NCI-H2107 treated with DMSO at 0.1 percent for 48 hours (cell line): ENCODE data around the gene MAMLD1.

ENCODE experiments used
- DNase-seq: peaks from one replicate; lab custom pipeline; 2025; ENCODE audit not compliant: unreplicated experiment; lab: John Stamatoyannopoulos, UW

The MAMLD1 gene

DNA sequence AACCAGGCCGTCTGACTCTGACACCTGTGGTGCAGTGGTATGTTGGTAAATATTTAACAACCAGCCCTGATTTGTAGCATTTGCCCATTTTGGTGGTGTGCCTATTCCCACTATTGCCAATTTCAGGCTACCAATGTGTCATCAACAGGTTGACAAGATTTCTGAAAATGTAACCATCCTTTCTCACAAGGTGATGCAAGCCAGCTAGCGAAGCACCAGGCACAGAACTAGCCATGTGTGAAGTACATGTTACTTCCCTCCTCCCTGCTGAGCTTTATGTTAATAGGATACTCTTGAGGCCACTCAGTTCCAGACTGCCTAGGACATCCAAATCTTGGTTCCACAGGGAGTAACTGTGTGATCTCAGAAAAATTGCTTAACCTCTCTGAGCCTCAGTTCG is 7.2 kb upstream of the MAMLD1 start:
- no peak for DNase-seq

- no peak for DNase-seq
Measured at GRCh38 chrX:150357790-150358189, 5.3 kb upstream of the MAMLD1 start.

- DNase-seq = no peak
Measured at GRCh38 chrX:150358651-150359050, 4.5 kb upstream of the MAMLD1 start.

- DNase-seq = no peak
Measured at GRCh38 chrX:150360331-150360730, 2.8 kb upstream of the MAMLD1 start.

- DNase-seq = no peak
Measured at GRCh38 chrX:150361070-150361776, 1.9 kb upstream of the MAMLD1 start.

GRCh38 chrX:150361777-150362351 is 1.3 kb upstream of the MAMLD1 start:
- no peak for DNase-seq

DNA sequence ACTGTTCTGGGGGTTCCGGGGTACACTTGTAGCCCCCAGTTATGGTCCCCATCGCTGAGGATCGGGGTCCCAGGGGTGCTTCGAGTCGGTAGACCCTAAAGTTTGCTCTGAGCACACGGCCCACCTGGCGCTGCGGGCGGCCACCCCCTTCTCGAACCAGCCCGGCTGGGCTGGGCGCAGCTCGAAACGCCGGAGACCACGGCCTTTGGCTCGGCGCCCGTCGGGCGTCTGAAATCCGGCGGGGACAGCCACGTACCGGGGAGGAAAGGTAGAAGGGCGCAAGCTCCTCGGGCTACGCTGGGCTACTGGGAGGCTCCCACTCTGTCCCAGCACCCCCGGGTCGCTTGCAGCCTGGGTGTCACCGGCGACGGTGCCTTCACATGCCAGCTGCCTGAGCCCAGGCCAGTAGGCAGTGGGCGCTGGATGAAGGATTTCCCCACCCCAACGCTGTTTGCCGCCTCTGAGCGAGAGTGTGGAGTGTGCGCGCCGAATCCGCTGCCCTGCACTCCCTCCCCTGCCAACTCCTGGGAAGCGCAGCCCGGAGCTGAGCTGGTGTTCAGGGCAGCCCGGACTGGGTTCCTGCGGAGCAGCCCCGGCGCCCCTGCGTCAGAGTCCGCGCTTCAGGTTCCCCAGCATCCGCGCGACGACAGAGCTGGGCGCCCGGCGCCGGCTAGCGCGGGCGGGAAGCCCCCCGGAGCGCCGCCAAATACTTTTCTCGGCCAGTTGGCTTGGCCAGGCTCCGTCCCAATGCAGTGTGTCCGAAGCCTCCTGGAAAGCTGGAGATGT is 637 bp downstream of the MAMLD1 start:
- no peak for DNase-seq

DNA sequence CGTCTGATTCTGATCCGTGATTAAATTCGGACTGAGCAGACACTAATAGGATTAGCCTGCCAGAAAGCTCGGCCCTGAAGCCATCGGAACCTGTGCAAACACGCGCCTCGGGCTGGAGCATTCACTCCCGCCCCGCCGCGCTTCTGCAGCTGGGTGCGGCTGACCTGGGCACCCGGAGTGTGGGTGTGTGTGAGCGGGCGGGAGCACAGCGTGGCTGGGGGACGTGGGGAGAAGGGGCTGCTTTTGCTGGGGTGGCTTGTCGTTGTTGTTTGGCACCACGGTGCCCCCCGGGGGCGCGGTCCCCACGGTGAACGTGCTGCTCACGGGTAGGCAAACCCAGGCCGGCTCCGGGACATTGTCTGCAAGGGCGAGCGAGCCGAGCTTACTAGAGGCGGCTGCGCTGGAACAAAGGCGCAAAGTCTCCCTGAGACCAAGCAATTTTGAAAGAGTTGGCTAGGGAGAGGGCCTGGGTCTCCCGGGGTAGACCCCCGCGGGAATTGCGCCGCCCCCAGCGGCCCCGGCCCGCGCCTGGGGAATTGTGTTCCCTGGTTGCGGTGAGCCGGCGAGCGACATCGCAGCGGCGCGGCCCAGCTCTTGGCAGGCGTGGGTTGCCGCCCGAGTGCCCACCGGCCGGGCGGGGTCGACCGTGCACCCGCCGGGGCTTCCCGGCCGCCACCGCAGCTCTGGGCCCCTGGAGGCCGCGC is 1.4 kb downstream of the MAMLD1 start:
- no peak for DNase-seq

DNA sequence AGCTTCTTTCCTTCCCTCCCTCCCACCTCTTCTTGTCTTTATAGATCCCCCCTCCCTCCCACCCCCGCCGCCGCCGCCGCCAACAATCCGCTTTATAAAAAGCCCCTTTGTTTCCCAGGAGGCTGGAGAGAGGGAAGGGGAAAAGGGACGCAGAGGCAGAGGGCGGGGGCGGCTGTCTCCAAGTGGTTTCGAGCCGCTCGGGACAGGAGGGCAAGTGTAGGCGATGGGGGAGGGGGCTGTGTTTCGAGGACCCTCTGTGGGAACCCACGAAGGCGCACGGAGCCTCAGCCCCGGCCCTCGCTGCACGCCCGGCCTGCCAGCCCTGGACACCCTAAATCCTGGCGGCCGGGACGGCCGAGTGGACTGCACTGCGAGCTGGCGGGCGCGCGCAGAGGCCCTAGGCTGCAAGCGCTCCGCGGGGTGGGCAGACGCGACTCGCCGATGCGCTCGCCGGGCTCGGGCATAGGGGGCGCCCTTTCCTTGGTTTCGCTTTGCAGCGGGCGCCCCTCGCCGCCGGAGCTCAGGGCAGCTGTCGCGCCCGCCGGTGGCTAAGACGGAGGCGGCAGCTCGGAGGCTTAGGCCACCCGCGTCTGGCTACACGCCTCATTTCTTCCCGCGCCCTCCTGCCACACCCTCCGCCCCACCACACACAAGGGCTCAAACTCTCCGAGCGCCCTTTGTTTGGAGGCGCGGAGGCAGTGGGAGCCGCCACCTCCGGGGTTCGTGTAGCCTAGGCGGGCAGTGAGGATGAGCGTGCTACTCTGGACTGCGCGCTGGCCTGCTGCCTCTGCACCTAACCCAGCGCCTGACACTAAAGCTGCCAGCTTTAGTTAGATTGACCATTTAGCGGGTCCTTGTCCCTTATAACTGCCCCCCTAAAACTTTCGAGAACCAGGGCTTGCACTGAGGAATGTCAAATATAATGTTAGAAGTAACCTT is 2.2 kb downstream of the MAMLD1 start:
- DNase-seq = no peak

DNA sequence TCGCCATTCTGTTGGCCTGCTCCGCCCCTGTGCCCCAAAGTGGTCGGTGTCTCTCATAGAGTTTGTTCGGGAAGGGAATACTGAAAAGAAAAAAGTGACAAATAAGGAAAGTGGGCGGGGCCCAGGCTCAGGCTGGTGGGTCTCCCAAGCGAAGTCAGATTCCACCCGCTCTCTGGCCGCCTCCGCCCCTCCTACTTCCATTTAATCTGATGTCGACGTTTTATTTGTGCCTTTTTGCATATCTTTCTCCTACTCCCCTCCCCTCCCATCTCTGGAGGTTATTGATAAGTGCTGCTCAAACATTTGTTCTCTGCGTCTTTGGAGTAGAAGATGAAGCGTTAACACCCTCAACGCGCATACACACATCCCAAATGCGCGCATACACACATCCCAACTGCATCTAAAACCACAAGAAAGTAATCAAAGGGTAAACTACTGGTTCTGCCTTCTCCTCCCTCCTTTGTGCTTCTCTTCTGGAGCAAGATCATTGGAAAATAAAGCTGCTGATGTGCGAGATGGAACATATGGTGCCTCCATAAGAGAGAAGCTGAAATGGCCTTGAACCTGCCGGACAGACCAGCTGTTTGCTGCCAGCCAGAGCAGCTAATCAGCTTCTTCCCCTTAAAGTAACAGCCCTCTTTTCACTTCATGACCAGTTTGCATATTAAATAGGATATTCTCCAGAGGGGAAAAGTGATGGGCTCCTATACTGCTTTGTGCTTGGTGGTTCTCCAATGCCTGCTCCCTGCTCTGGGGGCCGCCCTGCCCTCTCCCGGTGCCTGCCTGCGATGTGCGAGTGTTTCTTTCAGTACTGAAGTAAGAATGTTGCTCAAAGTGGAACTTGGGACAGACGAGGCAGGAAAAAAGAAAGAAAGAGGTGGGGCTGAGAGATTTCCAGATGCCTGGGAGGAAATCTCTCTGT is 3.1 kb downstream of the MAMLD1 start:
- DNase-seq = no peak

DNA sequence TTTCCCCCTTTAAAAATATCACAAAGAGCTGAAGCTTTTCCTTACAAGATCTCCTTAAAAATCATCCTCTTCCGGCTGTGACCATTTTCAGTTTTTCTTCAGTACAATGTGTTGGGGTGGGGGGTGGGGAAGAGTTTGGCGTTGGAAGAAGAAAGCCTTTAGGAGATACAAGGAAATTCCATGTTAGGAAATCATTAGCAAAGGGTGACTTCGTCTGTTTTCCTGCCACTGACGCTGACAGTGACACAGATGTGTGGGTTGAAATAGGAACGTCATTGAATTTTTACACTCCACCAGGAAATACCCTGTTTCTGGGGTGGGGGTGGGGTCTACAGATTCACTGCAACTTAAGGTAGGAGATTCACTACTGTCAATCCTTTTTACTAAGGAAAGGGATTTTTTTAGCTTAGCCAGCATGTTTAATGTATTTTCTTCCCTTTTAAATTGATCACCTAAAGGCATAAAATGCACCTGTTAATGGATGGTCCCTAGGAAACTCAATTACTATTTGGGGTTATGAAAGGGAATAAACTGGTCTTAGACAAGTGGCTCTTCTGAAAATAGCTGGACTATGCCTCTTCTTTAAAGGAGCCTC is 3.9 kb downstream of the MAMLD1 start:
- no peak for DNase-seq

DNA sequence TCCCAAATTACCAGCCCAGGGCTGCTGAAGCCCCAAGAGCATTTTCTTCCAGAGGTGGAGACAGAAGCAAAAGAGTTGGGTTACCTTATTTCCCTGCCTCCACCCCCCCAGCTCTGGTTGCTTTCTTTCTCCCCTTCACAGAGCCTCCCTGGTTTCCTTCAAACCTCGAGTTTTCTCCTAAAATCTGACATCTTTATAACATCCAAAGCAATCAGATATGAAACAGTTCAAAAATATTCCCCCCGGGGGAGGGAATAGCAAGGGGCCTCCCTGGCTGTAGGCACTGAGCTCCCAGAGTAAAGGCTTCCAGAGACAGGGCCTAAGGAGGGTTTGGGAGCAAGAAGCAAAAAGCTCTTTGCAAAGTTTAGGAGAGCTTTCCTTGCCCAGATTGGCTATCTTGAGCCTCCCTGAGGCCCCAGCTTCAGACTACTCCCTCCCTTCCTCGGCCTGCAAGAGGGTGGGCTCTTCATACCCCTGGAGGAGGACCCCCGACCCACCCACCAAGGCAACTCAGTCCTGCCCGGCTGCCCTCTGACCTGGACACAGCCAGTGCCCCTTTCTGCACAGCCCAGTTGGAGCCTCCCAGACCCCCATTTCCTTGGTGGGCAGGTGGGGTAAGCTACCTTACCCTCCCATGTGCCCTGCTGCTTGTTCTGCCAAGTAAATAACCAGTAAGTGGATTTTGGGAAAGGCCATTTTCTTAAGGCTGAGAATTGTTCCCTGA is 7.6 kb downstream of the MAMLD1 start:
- DNase-seq = no peak

DNA sequence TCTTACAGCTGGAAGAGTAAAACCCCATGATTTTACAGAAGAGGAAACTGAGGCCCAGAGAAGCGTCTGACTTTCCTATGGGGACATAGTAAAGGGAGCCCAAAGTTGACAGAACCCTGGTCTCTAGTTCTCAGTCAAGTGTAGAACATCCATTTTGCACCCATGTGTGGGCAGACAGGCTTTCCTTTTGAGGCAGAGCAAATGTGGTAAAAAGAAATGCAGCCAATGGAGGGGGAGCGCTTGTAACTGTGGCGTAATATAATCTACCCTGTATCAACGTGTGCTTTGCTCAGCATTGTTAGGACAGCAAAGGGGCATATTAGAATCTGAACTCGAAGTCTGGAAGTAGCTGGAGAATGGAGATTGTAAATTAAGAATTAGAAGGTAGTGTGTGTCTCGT is 8.8 kb downstream of the MAMLD1 start:
- DNase-seq = no peak

DNA sequence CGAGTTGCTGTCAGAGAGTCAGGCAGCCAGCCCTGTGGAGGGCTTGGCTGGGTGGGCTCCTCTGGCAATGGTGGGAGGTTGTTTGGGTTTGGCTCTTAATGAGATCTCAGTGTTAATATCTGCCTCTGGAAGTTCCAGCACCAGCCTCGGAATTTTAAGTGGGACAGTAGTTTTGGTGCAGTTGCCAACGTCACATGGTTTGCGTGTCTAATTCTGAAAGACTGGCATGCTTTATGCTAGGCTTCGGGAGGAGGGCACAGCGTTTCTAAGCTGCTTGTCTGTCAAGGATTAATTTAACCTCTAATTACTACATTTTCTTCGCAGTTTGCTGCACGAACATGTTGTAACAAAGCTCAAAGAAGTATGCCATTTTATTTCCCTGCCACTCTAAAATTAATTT is 9.2 kb downstream of the MAMLD1 start:
- no peak for DNase-seq

GRCh38 chrX:150372756-150373155 is 9.6 kb downstream of the MAMLD1 start:
- no peak for DNase-seq

DNA sequence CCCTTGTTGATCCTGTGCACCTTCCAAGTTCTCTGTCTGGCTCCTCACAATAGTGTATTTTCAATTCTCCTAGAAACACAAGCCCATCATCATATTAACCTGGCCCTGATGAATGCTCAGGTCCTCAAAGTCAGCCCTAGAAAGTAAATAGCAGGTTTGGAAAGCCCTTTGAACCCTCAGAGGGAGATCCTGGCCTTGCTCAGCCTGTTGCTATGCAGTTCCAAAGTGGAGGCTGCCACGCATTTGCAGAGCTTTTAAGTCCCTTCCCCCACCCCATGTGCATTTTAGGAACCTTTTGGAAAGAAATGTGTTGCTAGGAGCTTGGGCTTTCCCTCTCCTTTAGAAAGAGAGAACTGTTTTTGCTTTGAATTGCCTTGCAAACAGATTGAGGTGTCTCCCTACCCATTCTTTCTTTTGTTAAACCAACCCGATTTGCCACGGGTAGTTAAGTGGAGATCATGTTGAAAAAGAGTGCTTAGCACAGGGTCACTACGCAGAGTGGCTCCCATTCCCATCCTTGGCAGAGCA is 12.2 kb downstream of the MAMLD1 start:
- no peak for DNase-seq

- no peak for DNase-seq
Measured at GRCh38 chrX:150377005-150377404, 13.9 kb downstream of the MAMLD1 start.

DNA sequence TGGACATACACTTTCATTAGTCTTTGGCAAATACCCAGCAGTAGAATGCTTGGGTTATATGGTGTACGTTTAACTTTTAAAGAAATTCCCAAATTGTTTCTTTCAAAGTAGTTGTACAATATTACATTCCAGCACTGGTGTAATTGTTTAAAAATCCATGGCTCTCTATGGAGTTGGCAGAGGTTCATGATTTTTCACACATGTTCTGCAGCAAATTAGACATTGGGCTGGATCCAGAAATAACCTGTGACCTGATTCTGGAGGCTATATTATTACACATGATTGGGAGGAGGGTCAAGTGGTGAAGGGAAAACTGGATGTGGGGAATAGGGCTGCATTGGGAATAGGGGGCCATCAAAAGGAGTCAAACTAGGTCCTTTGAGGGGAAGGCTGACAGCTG is 41.9 kb downstream of the MAMLD1 start:
- DNase-seq = no peak
